ENCODE measurements around the gene ITGA3.

ITGA3 gene

GRCh38 chr17:50066995-50067394 lies 11.1 kb downstream of the ITGA3 start:
- no peak for DNase-seq (ENCODE audit: low read depth, low spot score)
- in situ Hi-C loops (cut with HindIII; ENCODE audit: low sequenced_read_pairs), result no loop called here
- TF ChIP-seq CTCF (IDR thresholded peaks at IDR 0.05; ENCODE audit: low read depth, low read length), result no peak
- no peak overlapping the region for H3K4me3 ChIP-seq (ENCODE audit: low read depth, low read length)

- TF ChIP-seq CTCF (IDR thresholded peaks at IDR 0.05; ENCODE audit: low read depth, low read length), result no peak
- no peak overlapping the region for H3K4me3 ChIP-seq (ENCODE audit: low read depth, low read length)
- no peak for DNase-seq (ENCODE audit: low read depth, low spot score)
- in situ Hi-C loops (cut with HindIII; ENCODE audit: low sequenced_read_pairs), result no loop called here
Observed at GRCh38 chr17:50067996-50068395, 12.1 kb downstream of the ITGA3 start.

DNA sequence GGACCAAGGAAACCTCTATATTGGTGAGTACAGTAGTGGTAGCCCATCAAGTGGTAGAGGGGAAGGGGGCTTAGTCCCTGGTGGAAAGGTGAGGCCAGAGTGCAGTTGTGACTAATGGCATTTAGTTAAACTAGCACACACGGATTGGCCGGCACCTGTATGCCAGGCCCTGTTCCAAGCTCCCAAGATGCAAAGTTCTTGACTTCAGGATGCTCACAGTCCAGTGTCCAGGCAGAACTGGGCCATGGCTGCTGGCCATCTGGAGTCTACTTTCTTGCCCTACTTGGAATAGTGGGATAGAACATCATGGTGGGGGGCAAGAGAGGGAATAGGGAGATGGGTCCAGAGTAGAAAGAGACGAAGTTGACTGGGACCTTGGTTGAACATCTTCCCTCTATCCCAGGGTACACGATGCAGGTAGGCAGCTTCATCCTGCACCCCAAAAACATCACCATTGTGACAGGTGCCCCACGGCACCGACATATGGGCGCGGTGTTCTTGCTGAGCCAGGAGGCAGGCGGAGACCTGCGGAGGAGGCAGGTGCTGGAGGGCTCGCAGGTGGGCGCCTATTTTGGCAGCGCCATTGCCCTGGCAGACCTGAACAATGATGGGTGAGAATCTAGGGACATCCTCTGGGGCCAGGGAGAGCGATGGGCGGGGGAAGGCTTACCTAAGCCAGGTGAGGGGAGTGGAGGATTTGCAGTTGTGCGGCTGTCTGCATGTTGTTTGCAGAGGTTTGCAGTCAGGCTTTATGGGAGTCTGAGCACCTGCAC lies 15.2 kb downstream of the ITGA3 start:
- DNase-seq (ENCODE audit: low read depth, low spot score), result no peak
- no peak for TF ChIP-seq CTCF (IDR thresholded peaks at IDR 0.05; ENCODE audit: low read depth, low read length)
- in situ Hi-C loops (cut with HindIII; ENCODE audit: low sequenced_read_pairs), result no loop called here
- no peak overlapping the region for H3K4me3 ChIP-seq (ENCODE audit: low read depth, low read length)

- no peak for TF ChIP-seq CTCF (IDR thresholded peaks at IDR 0.05; ENCODE audit: low read depth, low read length)
- DNase-seq (ENCODE audit: low read depth, low spot score), result no peak
- in situ Hi-C loops (cut with HindIII; ENCODE audit: low sequenced_read_pairs), result no loop called here
- no peak overlapping the region for H3K4me3 ChIP-seq (ENCODE audit: low read depth, low read length)
Observed at GRCh38 chr17:50071692-50072091, 15.8 kb downstream of the ITGA3 start.

- in situ Hi-C loops (cut with HindIII; ENCODE audit: low sequenced_read_pairs), result no loop called here
- DNase-seq (ENCODE audit: low read depth, low spot score), result no peak
- no peak overlapping the region for H3K4me3 ChIP-seq (ENCODE audit: low read depth, low read length)
- no peak for TF ChIP-seq CTCF (IDR thresholded peaks at IDR 0.05; ENCODE audit: low read depth, low read length)
Observed at GRCh38 chr17:50072130-50072529, 16.2 kb downstream of the ITGA3 start.

DNA sequence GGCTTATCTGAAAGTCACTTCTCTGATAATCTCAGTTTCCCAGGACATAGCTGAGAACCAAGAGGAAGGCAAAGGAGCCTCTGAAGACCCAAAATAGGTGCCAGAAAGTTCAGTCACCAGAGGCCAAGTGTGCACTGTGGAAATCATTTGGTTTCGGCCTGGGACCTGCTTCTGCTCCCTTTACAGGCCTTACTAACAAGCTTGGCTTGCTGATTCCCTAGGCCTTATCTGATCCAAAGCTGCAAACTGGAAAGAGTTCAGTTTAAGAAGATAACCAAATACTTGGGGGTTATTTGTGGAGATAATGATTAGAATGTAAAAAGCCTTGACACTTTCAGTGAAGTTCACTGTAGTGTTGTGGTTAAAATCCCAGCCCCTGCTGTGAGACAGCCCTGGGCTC lies 17.0 kb downstream of the ITGA3 start:
- DNase-seq (ENCODE audit: low read depth, low spot score), result no peak
- in situ Hi-C loops (cut with HindIII; ENCODE audit: low sequenced_read_pairs), result no loop called here
- no peak overlapping the region for H3K4me3 ChIP-seq (ENCODE audit: low read depth, low read length)
- no peak for TF ChIP-seq CTCF (IDR thresholded peaks at IDR 0.05; ENCODE audit: low read depth, low read length)

Measured in astrocyte of the spinal cord (primary cell).